HG03025 (cell line): ENCODE data around the gene KDM4B.

Source experiments
- ATAC-seq: cut with Tn5 transposase; IDR thresholded peaks from one replicate; pipeline ENCODE4 v1.9.1; 2021; ENCODE audit warnings: mild to moderate bottlenecking, moderate library complexity; ENCODE audit not compliant: unreplicated experiment, low FRiP score

KDM4B gene

GRCh38 chr19:5130371-5131030, 161.6 kb downstream of the KDM4B start:
- peak; percentile 41 for ATAC-seq

GRCh38 chr19:5131031-5131505, 162.2 kb downstream of the KDM4B start:
- ATAC-seq: peak; percentile 41

GRCh38 chr19:5131506-5132205, 162.7 kb downstream of the KDM4B start:
- ATAC-seq: no peak

- no peak for ATAC-seq
Measured at GRCh38 chr19:5132206-5132560, 163.3 kb downstream of the KDM4B start.

GRCh38 chr19:5132698-5133651, 164.1 kb downstream of the KDM4B start:
- ATAC-seq: no peak

GRCh38 chr19:5133986-5134595, 165.2 kb downstream of the KDM4B start:
- ATAC-seq: no peak

- ATAC-seq: no peak
Measured at GRCh38 chr19:5134691-5135090, 165.8 kb downstream of the KDM4B start.

- ATAC-seq: no peak
Measured at GRCh38 chr19:5136073-5136855, 167.4 kb downstream of the KDM4B start.

- ATAC-seq: no peak
Measured at GRCh38 chr19:5137114-5137513, 168.2 kb downstream of the KDM4B start.

GRCh38 chr19:5137571-5138124, 168.7 kb downstream of the KDM4B start:
- ATAC-seq: no peak

GRCh38 chr19:5138606-5139582, 170.0 kb downstream of the KDM4B start:
- peak; percentile 45 for ATAC-seq

GRCh38 chr19:5139583-5140325, 170.8 kb downstream of the KDM4B start:
- no peak for ATAC-seq

GRCh38 chr19:5141129-5141849, 172.4 kb downstream of the KDM4B start:
- ATAC-seq: no peak

GRCh38 chr19:5141850-5142724, 173.2 kb downstream of the KDM4B start:
- ATAC-seq: no peak

GRCh38 chr19:5142725-5143097, 173.8 kb downstream of the KDM4B start:
- ATAC-seq: no peak
